Upper lobe of left lung (tissue), 6 donors: ENCODE measurements around the gene RDH8. TPM values are rescaled to one million over a fixed set of nuclear protein-coding genes. Genes with fewer than 3 reads are reported as not detected.

Experiments used
- ATAC-seq, 2 donors: fragments of 200-7000 bp; cut with Tn5 transposase; one replicate each; pipeline ENCODE4 v1.9.1; 2022; ENCODE audit warnings: mild to moderate bottlenecking in 2 of 2, moderate library complexity in 2 of 2; ENCODE audit not compliant: low FRiP score in 2 of 2
- DNase-seq, 2 donors: peaks; one replicate each; pipeline ENCODE4 v3.0.0-alpha.2; 2019 to 2020
- H3K27ac ChIP-seq, 4 donors: fragments of 200-600 bp; sonication (generic); one replicate each; pipeline ENCODE4 v1.5.1; 2016 to 2019
- H3K27me3 ChIP-seq, 4 donors: fragments of 200-600 bp; sonication (generic); one replicate each; pipeline ENCODE4 v1.5.1; 2017 to 2019
- H3K36me3 ChIP-seq, 4 donors: fragments of 200-600 bp; sonication (generic); one replicate each; pipeline ENCODE4 v1.5.1; 2016 to 2019
- H3K4me1 ChIP-seq, 4 donors: fragments of 200-600 bp; sonication (generic); one replicate each; pipeline ENCODE4 v1.5.1; 2018 to 2019
- H3K4me3 ChIP-seq, 4 donors: fragments of 200-600 bp; sonication (generic); one replicate each; pipeline ENCODE4 v1.5.1; 2017 to 2019; ENCODE audit warnings: mild to moderate bottlenecking in 2 of 4, moderate library complexity in 1 of 4
- H3K9me3 ChIP-seq, 4 donors: fragments of 200-600 bp; sonication (generic); one replicate each; pipeline ENCODE4 v1.5.1; 2018 to 2019
- EP300 ChIP-seq, 4 donors: sonication (generic); formaldehyde crosslinking; IDR thresholded peaks; one replicate each; pipeline ENCODE4 v1.5.1; 2017; ENCODE audit warnings: antibody characterized with exemption in 4 of 4, control low read depth in 2 of 4
- POLR2A ChIP-seq, 4 donors: fragments of 450-650 bp; IDR thresholded peaks; one replicate each; pipeline ENCODE4 v1.5.1; 2016 to 2017; ENCODE audit warnings: antibody characterized with exemption in 4 of 4, mild to moderate bottlenecking in 2 of 4
- POLR2AphosphoS5 ChIP-seq, 2 donors: sonication (generic); formaldehyde crosslinking; IDR thresholded peaks; one replicate each; pipeline ENCODE4 v1.5.1; 2017; ENCODE audit warnings: antibody characterized with exemption in 2 of 2
- WGBS, 2 donors: methylation state at CpG; one replicate each; pipeline ENCODE4 v1.1.5; 2017 to 2018; 5-methylcytosine and 5-hydroxymethylcytosine counted together
- total RNA-seq, 6 donors: library from RNA; depleted of rRNA in 4 of 6; stranded (reverse); fragments of >200 nt in 4 of 6; gene quantifications; one replicate each; pipeline versions ENCODE4 v1.1.0 to v1.2.1, GENCODE V29; 2016 to 2021
- TF ChIP-seq, protein P1 (sequence below), 6 experiments: fragments of 450-650 bp in 4 of 6; fragments of 200-600 bp in 2 of 6; sonication (generic) in 2 of 6; IDR thresholded peaks; one replicate each; pipeline ENCODE4 v1.5.1; 2016 to 2019; ENCODE audit warnings: antibody characterized with exemption in 6 of 6
- donor health status: DM: no; HTN: no; CAD: no; lungs with moderate emphysema.
- donor health status: DM: no; HTN: yes; CAD: no; lungs with severe emphysema.

Gene RDH8
- total RNA-seq, 6 donors from 2014 or later = not detected

DNA sequence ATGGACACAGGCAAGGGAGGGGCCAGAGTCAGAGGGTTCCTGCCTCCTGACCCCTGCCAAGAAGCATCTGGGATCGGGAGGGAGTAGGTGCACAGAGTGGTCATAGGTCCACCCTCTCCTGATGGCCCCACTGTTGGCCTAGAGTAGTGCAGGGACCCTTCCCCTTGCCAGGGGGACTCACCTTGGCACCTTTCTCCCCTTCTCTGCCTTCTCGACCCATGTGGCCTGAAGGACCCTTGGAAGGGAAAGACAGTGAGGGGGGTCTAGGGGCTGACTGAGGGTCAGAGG, 43.7 kb upstream of the RDH8 start:
- Histone ChIP-seq H3K27ac (no peak overlapping the region), H3K9me3 (no peaks in the 10 kb centered on the region), H3K27me3 (peaks cover 0 to 3% (median 0%) of the 10 kb centered on the region in 4 donors), H3K4me1 (peaks cover 0 to 5% (median 0%) of the 10 kb centered on the region in 4 donors), H3K36me3 (no peaks in the 10 kb centered on the region), H3K4me3 (no peak overlapping the region)
- WGBS, 2 donors = 71% methylated on average over 2 of the region's 2 CpGs; no CpG with 5 or more reads in 1 of the 2 donors
- ATAC-seq (no peak), DNase-seq (no peak)
- no peak for TF ChIP-seq EP300 (IDR thresholded peaks at IDR 0.05)
- no peak for TF ChIP-seq POLR2AphosphoS5 (IDR thresholded peaks at IDR 0.05)
- TF ChIP-seq, protein P1, sequence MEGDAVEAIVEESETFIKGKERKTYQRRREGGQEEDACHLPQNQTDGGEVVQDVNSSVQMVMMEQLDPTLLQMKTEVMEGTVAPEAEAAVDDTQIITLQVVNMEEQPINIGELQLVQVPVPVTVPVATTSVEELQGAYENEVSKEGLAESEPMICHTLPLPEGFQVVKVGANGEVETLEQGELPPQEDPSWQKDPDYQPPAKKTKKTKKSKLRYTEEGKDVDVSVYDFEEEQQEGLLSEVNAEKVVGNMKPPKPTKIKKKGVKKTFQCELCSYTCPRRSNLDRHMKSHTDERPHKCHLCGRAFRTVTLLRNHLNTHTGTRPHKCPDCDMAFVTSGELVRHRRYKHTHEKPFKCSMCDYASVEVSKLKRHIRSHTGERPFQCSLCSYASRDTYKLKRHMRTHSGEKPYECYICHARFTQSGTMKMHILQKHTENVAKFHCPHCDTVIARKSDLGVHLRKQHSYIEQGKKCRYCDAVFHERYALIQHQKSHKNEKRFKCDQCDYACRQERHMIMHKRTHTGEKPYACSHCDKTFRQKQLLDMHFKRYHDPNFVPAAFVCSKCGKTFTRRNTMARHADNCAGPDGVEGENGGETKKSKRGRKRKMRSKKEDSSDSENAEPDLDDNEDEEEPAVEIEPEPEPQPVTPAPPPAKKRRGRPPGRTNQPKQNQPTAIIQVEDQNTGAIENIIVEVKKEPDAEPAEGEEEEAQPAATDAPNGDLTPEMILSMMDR (IDR thresholded peaks at IDR 0.05) = no peak
- no peak for TF ChIP-seq POLR2A (IDR thresholded peaks at IDR 0.05)

DNA sequence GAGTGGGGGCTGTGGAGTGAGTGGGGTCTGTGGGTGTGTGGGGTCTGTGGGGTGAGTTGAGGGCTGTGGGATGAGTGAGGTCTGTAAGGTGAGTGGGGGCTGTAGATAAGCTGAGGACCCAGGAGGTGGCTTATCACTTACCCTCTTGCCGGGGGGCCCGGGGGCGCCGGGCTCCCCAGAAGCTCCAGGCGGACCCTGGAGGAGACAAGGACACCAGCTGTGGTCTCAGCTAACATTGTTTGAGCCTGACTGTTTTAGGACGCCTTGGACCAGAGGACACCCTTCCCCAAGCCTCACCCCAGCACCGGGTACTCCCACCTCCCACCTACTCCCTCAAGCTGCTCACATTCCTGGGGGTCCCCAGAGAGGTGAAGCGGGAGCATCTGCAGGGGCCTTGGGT, 42.8 kb upstream of the RDH8 start:
- Histone ChIP-seq H3K27ac (no peak overlapping the region), H3K9me3 (no peaks in the 10 kb centered on the region), H3K4me1 (peaks cover 0 to 5% (median 0%) of the 10 kb centered on the region in 4 donors), H3K36me3 (no peaks in the 10 kb centered on the region), H3K27me3 (peaks cover 0 to 3% (median 0%) of the 10 kb centered on the region in 4 donors), H3K4me3 (no peak overlapping the region)
- TF ChIP-seq POLR2AphosphoS5 (IDR thresholded peaks at IDR 0.05) (no peak), POLR2A (IDR thresholded peaks at IDR 0.05) (no peak)
- TF ChIP-seq, protein P1 (IDR thresholded peaks at IDR 0.05) = no peak
- DNase-seq = peak in 1 of 2 donors; percentile 69
- WGBS, 2 donors = 65 to 67% methylated on average over 8 of the region's 8 CpGs
- ATAC-seq = no peak

DNA sequence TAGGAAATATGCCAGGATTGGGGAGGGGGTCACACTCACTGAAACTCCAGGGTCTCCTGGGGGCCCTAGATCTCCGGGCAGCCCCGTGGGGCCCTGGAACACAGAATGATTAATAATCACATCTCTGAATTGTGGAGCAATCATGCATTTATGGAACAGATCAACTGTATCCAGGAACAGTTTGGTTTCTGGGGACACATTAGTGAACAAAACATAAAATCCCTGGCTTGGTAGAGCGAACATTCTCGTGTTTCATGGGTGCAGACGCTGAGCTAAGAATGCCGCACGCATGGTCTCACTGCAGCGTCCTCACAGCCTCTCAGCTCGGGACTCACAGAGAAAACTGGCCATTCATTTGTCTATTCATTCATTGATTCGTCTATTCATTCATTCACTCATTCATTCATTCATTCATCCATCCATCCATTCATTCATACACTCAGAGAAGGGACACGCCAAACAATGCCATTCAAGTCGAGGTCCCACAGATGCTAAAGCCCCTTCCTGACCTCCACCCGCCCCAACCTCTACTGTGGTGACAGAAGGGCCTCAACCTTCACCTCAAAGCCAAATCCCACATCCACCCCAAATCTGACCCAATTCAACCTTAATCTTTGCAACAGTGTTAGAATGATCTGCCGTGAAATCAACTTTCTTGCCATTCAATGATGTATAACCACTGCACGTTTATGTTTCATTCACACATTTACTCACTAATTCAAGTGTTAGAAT, 42.0 kb upstream of the RDH8 start:
- Histone ChIP-seq H3K4me3 (no peak overlapping the region), H3K36me3 (no peaks in the 10 kb centered on the region), H3K4me1 (peaks cover 0 to 3% (median 0%) of the 10 kb centered on the region in 4 donors), H3K27me3 (peaks cover 0 to 2% (median 0%) of the 10 kb centered on the region in 4 donors), H3K9me3 (no peaks in the 10 kb centered on the region), H3K27ac (no peak overlapping the region)
- ATAC-seq = no peak
- TF ChIP-seq, protein P1 (IDR thresholded peaks at IDR 0.05) = no peak
- TF ChIP-seq POLR2A (IDR thresholded peaks at IDR 0.05) (no peak), EP300 (IDR thresholded peaks at IDR 0.05) (no peak), POLR2AphosphoS5 (IDR thresholded peaks at IDR 0.05) (no peak)
- 75 to 76% methylated on average over 15 of the region's 15 CpGs for WGBS, 2 donors
- DNase-seq = no peak

DNA sequence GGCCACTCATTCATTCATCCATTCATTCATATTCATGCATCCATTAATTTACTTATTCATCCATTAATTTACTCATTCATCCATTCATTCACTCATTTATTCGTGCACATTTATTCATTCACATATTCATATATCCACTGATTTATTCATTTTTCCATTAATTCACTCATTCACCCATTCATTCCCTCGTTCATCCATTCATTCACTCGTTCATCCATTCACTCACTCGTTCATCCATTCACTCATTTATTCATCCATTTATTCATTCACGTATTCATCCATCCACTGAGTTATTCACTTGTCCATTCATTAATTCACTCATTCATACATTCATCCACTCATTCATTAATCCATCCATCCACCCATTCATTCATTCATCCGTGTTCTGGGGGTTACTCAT, 41.2 kb upstream of the RDH8 start:
- Histone ChIP-seq H3K27ac (no peak overlapping the region), H3K9me3 (no peaks in the 10 kb centered on the region), H3K4me3 (no peak overlapping the region), H3K4me1 (no peaks in the 10 kb centered on the region), H3K36me3 (no peaks in the 10 kb centered on the region), H3K27me3 (no peaks in the 10 kb centered on the region)
- TF ChIP-seq, protein P1 (IDR thresholded peaks at IDR 0.05) = no peak
- TF ChIP-seq EP300 (IDR thresholded peaks at IDR 0.05) = no peak
- no peak for TF ChIP-seq POLR2AphosphoS5 (IDR thresholded peaks at IDR 0.05)
- ATAC-seq (no peak), DNase-seq (no peak)
- 86 to 89% methylated on average over 6 of the region's 6 CpGs for WGBS, 2 donors
